PC-9 (cell line): ENCODE results near the gene KIF16B. TPM values are rescaled to one million over a fixed set of nuclear protein-coding genes. Genes with fewer than 3 reads are reported as not detected.

Experiments used
- BruUV-seq: library from RNA; stranded (reverse); fragments of 400-500 nt; replicated peaks from 2 replicates; lab custom pipeline; 2021; lab: Mats Ljungman, UMichigan
- CTCF ChIA-PET: fragments of 300-600 bp; sonication (Branson Sonifier 250); formaldehyde crosslinking; loops from one replicate; lab custom pipeline; 2022; ENCODE audit warnings: antibody characterized with exemption; lab: Charles Lee
- POLR2A ChIA-PET: fragments of 300-600 bp; sonication (Branson Sonifier 250); formaldehyde crosslinking; loops from one replicate; lab custom pipeline; 2022; ENCODE audit warnings: antibody characterized with exemption; ENCODE audit not compliant: unreplicated experiment; lab: Charles Lee
- DNase-seq, 2 experiments: peaks; one replicate each; pipeline versions ENCODE4 v3.0.0 to v3.0.0-alpha.2; 2015 to 2022; ENCODE audit warnings: mixed read lengths in 1 of 2
- H2AFZ ChIP-seq: fragments of 200-600 bp; sonication (generic); 2 replicates; pipeline ENCODE4 v1.8.1; 2017; ENCODE audit warnings: antibody characterized with exemption
- H3F3A ChIP-seq: fragments of 200-600 bp; sonication (generic); 2 replicates; pipeline ENCODE4 v1.8.1; 2017; ENCODE audit warnings: antibody characterized with exemption, mild to moderate bottlenecking, low read depth; ENCODE audit not compliant: insufficient read depth
- H3K27ac ChIP-seq: fragments of 200-600 bp; sonication (generic); 2 replicates; pipeline ENCODE4 v1.6.1; 2016; ENCODE audit warnings: mixed run types
- H3K27me3 ChIP-seq: fragments of 200-600 bp; sonication (generic); 2 replicates; pipeline ENCODE4 v1.6.1; 2016; ENCODE audit warnings: low read depth, mixed run types; ENCODE audit not compliant: insufficient read depth
- H3K36me3 ChIP-seq: fragments of 200-600 bp; sonication (generic); 2 replicates; pipeline ENCODE4 v1.6.1; 2016; ENCODE audit warnings: low read depth, mixed run types
- H3K4me1 ChIP-seq: fragments of 200-600 bp; sonication (generic); replicated peaks from 2 replicates; pipeline ENCODE4 v1.6.1; 2016; ENCODE audit warnings: mixed run types; ENCODE audit not compliant: insufficient read depth
- H3K4me2 ChIP-seq: fragments of 200-600 bp; sonication (generic); 2 replicates; pipeline ENCODE4 v1.6.1; 2017; ENCODE audit warnings: mixed run types
- H3K4me3 ChIP-seq: fragments of 200-600 bp; sonication (generic); 2 replicates; pipeline ENCODE4 v1.6.1; 2016; ENCODE audit warnings: mixed run types
- H3K79me2 ChIP-seq: fragments of 200-600 bp; sonication (generic); 2 replicates; pipeline ENCODE4 v1.6.1; 2017; ENCODE audit warnings: low read depth, mixed run types
- H3K9me2 ChIP-seq: fragments of 200-600 bp; sonication (generic); 2 replicates; pipeline ENCODE4 v1.8.1; 2017; ENCODE audit warnings: mild to moderate bottlenecking; ENCODE audit not compliant: insufficient read depth
- H3K9me3 ChIP-seq: fragments of 200-600 bp; sonication (generic); 2 replicates; pipeline ENCODE4 v1.8.1; 2016; ENCODE audit warnings: low read depth; ENCODE audit not compliant: insufficient read depth
- H4K20me1 ChIP-seq: fragments of 200-600 bp; sonication (generic); 2 replicates; pipeline ENCODE4 v1.8.1; 2017; ENCODE audit not compliant: insufficient read depth
- EZH2 ChIP-seq: fragments of 200-600 bp; sonication (generic); IDR thresholded peaks from 2 replicates; pipeline ENCODE4 v1.8.0; 2017; ENCODE audit warnings: antibody characterized with exemption, low read depth
- intact Hi-C: fragments of 100-400 bp; cut with micrococcal nuclease; formaldehyde crosslinking; loops from one replicate; pipeline ENCODE4 v1.10.0; 2022; ENCODE audit not compliant: unreplicated experiment
- total RNA-seq: library from RNA; stranded (reverse); gene quantifications from 2 replicates; pipeline ENCODE4 v1.2.3, GENCODE V29; 2021
- TF ChIP-seq, protein P1 (sequence below): fragments of 200-600 bp; sonication (generic); conservative IDR thresholded peaks from 2 replicates; pipeline ENCODE4 v1.6.1; 2017; ENCODE audit warnings: mixed run types, antibody characterized with exemption, mild to moderate bottlenecking, moderate library complexity

The KIF16B gene
- total RNA-seq, 1 experiment from 2014 or later: 17.6 TPM

DNA sequence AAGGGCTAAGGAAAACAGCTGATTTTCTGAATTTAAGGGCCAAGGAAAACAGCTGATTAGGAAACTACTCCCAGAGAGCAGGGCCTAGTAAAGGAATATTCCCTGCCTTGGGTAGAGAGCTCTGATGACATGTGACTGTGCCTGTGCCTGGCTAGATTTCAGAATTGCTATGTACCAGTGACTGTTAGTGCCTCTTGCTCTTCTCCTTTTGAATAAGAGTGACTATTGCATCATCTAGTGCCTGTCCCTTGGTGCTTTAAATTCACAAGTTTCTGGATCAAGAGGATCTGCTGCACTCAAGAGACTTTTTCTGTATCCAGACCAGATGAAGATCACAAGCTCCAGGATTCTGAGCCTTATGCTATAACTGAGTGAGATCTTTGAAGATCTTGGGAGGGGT, 332.9 kb downstream of the KIF16B start:
- TF ChIP-seq EZH2: no peak
- TF ChIP-seq, protein P1, sequence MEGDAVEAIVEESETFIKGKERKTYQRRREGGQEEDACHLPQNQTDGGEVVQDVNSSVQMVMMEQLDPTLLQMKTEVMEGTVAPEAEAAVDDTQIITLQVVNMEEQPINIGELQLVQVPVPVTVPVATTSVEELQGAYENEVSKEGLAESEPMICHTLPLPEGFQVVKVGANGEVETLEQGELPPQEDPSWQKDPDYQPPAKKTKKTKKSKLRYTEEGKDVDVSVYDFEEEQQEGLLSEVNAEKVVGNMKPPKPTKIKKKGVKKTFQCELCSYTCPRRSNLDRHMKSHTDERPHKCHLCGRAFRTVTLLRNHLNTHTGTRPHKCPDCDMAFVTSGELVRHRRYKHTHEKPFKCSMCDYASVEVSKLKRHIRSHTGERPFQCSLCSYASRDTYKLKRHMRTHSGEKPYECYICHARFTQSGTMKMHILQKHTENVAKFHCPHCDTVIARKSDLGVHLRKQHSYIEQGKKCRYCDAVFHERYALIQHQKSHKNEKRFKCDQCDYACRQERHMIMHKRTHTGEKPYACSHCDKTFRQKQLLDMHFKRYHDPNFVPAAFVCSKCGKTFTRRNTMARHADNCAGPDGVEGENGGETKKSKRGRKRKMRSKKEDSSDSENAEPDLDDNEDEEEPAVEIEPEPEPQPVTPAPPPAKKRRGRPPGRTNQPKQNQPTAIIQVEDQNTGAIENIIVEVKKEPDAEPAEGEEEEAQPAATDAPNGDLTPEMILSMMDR: no peak
- Histone ChIP-seq H3K36me3 (no peaks in the 10 kb centered on the region), H3K4me2 (no peak overlapping the region), H3F3A (no peaks in the 10 kb centered on the region), H3K9me3 (peaks cover 14% of the 10 kb centered on the region), H3K4me1 (no peaks in the 10 kb centered on the region), H3K79me2 (no peaks in the 10 kb centered on the region), H4K20me1 (no peaks in the 10 kb centered on the region), H3K27ac (no peak overlapping the region), H3K4me3 (no peak overlapping the region), H2AFZ (no peak overlapping the region), H3K9me2 (no peaks in the 10 kb centered on the region), H3K27me3 (no peaks in the 10 kb centered on the region)
- no peak for DNase-seq
- intact Hi-C loops: no loop called here
- ChIA-PET POLR2A (no interaction called here), CTCF (no interaction called here)
- no TSS peak for BruUV-seq

DNA sequence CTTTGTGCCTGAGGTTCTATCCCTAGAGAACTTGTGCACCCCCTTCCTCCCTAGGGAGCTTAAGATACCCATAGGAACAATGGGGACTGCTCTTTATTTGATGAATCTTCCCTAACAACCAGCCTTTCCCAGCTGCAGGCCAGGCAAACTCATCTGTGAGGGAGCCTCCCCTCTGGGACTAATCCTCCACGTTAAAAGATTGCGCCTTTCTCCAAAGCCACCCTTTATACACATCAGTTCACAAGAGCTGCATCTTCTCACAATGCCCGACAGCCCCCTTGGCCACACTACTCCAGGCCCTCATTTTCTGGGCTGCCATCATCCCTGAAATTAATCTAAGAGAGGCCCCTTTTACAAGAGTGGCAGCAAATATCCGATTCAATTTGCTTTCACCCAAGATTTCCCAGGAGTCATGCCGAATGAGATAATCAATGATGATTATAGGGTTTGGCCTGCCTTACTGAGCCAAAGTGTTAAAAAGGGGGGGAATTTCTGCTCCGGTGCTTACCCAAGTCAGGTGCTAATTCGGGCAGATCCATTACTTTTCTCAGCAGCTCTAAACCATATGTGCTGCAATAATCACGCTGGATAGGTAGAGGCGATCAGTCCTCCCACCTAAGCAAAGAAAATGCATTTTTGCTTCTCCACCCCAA, 336.5 kb downstream of the KIF16B start:
- intact Hi-C loops: no loop called here
- H3K4me3 ChIP-seq: no peak overlapping the region
- H3K27ac ChIP-seq: no peak overlapping the region
- BruUV-seq: no TSS peak
- H4K20me1 ChIP-seq: no peaks in the 10 kb centered on the region
- H3F3A ChIP-seq: no peaks in the 10 kb centered on the region
- H3K27me3 ChIP-seq: no peaks in the 10 kb centered on the region
- CTCF ChIA-PET: no interaction called here
- no peaks in the 10 kb centered on the region for H3K9me2 ChIP-seq
- no peak for DNase-seq
- POLR2A ChIA-PET: no interaction called here
- no peak for TF ChIP-seq EZH2
- TF ChIP-seq, protein P1: no peak
- no peaks in the 10 kb centered on the region for H3K36me3 ChIP-seq
- H2AFZ ChIP-seq: no peak overlapping the region
- no peak overlapping the region for H3K4me2 ChIP-seq
- H3K4me1 ChIP-seq: no peaks in the 10 kb centered on the region
- H3K9me3 ChIP-seq: peaks cover 14% of the 10 kb centered on the region
- no peaks in the 10 kb centered on the region for H3K79me2 ChIP-seq

DNA sequence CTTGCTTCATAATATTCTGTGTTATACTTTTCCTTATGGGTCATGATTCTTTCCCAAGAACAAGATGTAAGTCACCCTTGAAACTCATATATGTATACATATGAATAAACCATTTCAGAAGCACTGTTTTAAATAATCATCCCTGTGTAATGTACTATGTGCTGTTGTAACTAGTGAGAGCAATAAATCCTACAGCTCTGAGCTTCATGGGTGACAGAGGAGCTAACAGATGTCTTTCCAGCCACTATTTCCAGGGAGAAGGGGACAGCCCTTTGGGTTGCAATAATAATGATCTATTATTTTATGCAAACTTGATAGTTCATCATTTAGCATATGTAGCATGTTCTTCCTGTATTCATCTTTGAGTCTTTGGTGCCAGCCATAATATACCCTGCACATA, 342.8 kb downstream of the KIF16B start:
- no TSS peak for BruUV-seq

More for the DNA sequence above, 342.8 kb downstream of the KIF16B start:
- H3K4me3 ChIP-seq: no peak overlapping the region
- DNase-seq: no peak
- H3K79me2 ChIP-seq: no peaks in the 10 kb centered on the region
- H4K20me1 ChIP-seq: no peaks in the 10 kb centered on the region
- no peaks in the 10 kb centered on the region for H3K9me2 ChIP-seq
- intact Hi-C loops: no loop called here
- no peaks in the 10 kb centered on the region for H3F3A ChIP-seq
- H2AFZ ChIP-seq: no peak overlapping the region
- no peak for TF ChIP-seq EZH2
- TF ChIP-seq, protein P1: no peak
- ChIA-PET POLR2A (no interaction called here), CTCF (no interaction called here)
- H3K4me2 ChIP-seq: no peak overlapping the region
- H3K9me3 ChIP-seq: no peaks in the 10 kb centered on the region
- H3K27ac ChIP-seq: no peak overlapping the region
- no peaks in the 10 kb centered on the region for H3K36me3 ChIP-seq
- H3K27me3 ChIP-seq: no peaks in the 10 kb centered on the region
- H3K4me1 ChIP-seq: 0 out of 2 replicates have a peak, but pooled peaks cover 10% of the 10 kb centered on the region
